CD1c-positive myeloid dendritic cell (primary cell): ENCODE measurements around the gene ZDHHC14.
A peak's percentile ranks its signal among the peaks of the same experiment; 100 is the strongest.
"Not testable (repeated sequence)": the region's sequence is repeated elsewhere in the genome, so short reads cannot be mapped to it uniquely, and the experiment has no call there.

Experiments
- DNase-seq: peaks from one replicate; pipeline ENCODE4 v3.0.0-alpha.2; 2016; ENCODE audit errors: extremely low spot score

ZDHHC14 gene

GRCh38 chr6:157443066-157443800 is 62.2 kb downstream of the ZDHHC14 start:
- no peak for DNase-seq

GRCh38 chr6:157445277-157446009 is 64.5 kb downstream of the ZDHHC14 start:
- DNase-seq = no peak

- no peak for DNase-seq
Observed at GRCh38 chr6:157447735-157448134, 66.7 kb downstream of the ZDHHC14 start.

GRCh38 chr6:157449610-157450009 is 68.6 kb downstream of the ZDHHC14 start:
- no peak for DNase-seq

GRCh38 chr6:157450931-157451742 is 70.1 kb downstream of the ZDHHC14 start:
- DNase-seq = no peak

GRCh38 chr6:157452096-157452495 is 71.1 kb downstream of the ZDHHC14 start:
- no peak for DNase-seq

- DNase-seq = no peak
Observed at GRCh38 chr6:157453131-157453530, 72.1 kb downstream of the ZDHHC14 start.

GRCh38 chr6:157453978-157454377 is 73.0 kb downstream of the ZDHHC14 start:
- no peak for DNase-seq

- DNase-seq = no peak
Observed at GRCh38 chr6:157454762-157455714, 74.0 kb downstream of the ZDHHC14 start.

GRCh38 chr6:157455731-157456523 is 74.9 kb downstream of the ZDHHC14 start:
- no peak for DNase-seq

GRCh38 chr6:157456524-157456829 is 75.5 kb downstream of the ZDHHC14 start:
- DNase-seq = peak; percentile 48

- no peak for DNase-seq
Observed at GRCh38 chr6:157457787-157458186, 76.8 kb downstream of the ZDHHC14 start.

GRCh38 chr6:157459327-157459726 is 78.3 kb downstream of the ZDHHC14 start:
- DNase-seq = no peak

GRCh38 chr6:157460182-157460999 is 79.4 kb downstream of the ZDHHC14 start:
- no peak for DNase-seq

GRCh38 chr6:157461000-157461915 is 80.3 kb downstream of the ZDHHC14 start:
- peak; percentile 14 for DNase-seq

GRCh38 chr6:157462956-157463742 is 82.2 kb downstream of the ZDHHC14 start:
- no peak for DNase-seq

- not testable (repeated sequence) for DNase-seq
Observed at GRCh38 chr6:157463743-157464135, 82.7 kb downstream of the ZDHHC14 start.
